ENCODE measurements around the gene NEUROD6.

GRCh38 chr7:31338706-31339105, 1.8 kb downstream of the NEUROD6 start:
- TF ChIP-seq CTCF (IDR thresholded peaks at IDR 0.05) (no peak), POLR2A (IDR thresholded peaks at IDR 0.05) (no peak), POLR2AphosphoS5 (IDR thresholded peaks at IDR 0.05) (no peak)
